Colonic mucosa (tissue), 4 donors: ENCODE results near the gene PAOX. TPM values are rescaled to one million over a fixed set of nuclear protein-coding genes. Genes with fewer than 3 reads are reported as not detected.
A peak's percentile ranks its signal among the peaks of the same experiment; 100 is the strongest.

Source experiments
- DNase-seq: peaks from one replicate; pipeline ENCODE4 v3.0.0-alpha.2; 2020
- H3K27ac ChIP-seq: fragments of 200-600 bp; one replicate; pipeline ENCODE4 v1.8.0; 2021
- H3K27me3 ChIP-seq: fragments of 200-600 bp; one replicate; pipeline ENCODE4 v1.8.0; 2021
- H3K36me3 ChIP-seq: fragments of 200-600 bp; one replicate; pipeline ENCODE4 v1.8.0; 2021
- H3K4me1 ChIP-seq: fragments of 200-600 bp; one replicate; pipeline ENCODE4 v1.8.0; 2021; ENCODE audit warnings: mild to moderate bottlenecking
- H3K4me3 ChIP-seq: fragments of 200-600 bp; one replicate; pipeline ENCODE4 v1.8.0; 2021
- H3K9ac ChIP-seq, 2 donors: one replicate each; pipeline ENCODE4 v1.7.0; 2013; ENCODE audit warnings: control low read depth in 2 of 2, low read depth in 2 of 2, low read length in 2 of 2
- H3K9me3 ChIP-seq: fragments of 200-600 bp; one replicate; pipeline ENCODE4 v1.8.0; 2021
- CTCF ChIP-seq: fragments of 200-600 bp; IDR thresholded peaks from one replicate; pipeline ENCODE4 v1.8.0; 2022; ENCODE audit warnings: antibody characterized with exemption, mild to moderate bottlenecking
- intact Hi-C: fragments of 100-400 bp; cut with DNase I; formaldehyde crosslinking; loops from one replicate; pipeline ENCODE4 v1.14.1; 2022
- total RNA-seq, 2 donors: library from RNA; stranded (reverse); fragmentation: NEBNext Ultra II Directional in 1 of 2; extraction: Animal tissue kit (Norgen Biotek cat#: 25700) in 1 of 2; gene quantifications; one replicate each; pipeline ENCODE4 v1.2.1, GENCODE V29; 2021
- donor health status: healthy.
- donor health status: DM: no; HTN: no; CAD: no.
- donor health status: DM: no; HTN: no; CAD: no.

PAOX gene
- total RNA-seq, 2 donors from 2014 or later = 3.5 to 5.8 TPM

DNA sequence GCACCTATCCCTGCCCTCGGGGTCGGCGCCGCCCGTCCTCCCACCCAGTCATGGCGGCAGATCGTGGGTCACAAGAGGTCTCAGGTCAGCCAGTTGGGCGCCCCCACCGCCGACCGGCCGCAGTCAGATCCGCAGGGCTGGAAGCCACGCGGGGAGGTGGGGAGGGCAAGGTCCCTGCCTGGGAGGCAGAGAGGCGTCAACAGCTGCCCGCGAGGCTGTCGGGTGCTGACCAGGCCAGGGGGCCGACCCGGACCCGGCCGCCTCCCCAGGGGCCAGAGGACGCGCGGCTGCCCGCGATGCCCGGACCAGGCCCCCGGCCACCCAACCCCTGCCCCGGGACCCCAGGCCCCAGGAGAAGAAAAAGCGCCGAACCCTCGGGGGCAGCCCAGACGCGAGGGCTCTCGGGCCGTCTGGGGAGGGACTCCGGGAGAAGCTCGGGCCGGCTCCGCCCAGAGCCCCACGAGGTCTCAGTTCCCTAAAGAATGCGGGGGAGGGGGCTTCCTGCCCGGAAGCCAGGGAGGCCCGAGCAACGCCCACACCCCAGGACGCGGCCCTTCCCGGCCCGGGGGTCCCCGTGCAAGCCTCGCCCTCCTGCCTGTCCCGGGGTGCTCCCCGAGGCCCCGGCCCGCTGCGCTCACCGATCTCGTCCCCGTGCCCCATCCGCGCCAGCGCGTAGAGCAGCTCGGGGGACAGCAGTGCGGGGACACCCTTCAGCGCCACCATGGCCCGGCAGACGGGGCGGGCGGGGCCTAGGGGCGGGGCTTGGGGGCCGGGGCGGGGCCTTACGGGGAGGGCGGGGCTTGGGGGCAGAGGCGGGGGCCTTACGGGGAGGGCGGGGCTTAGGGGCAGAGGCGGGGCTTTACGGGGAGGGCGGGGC lies 21.5 kb upstream of the PAOX start, which contains the start of gene FUOM:
Gene FUOM, minus strand, starts transcription at position 735 of the 877 bp plus-strand sequence. Its CDS starts 12 bp downstream, at position 723.
- TF ChIP-seq CTCF = no peak
- no peaks in the 10 kb centered on the region for H3K36me3 ChIP-seq
- H3K4me1 ChIP-seq = peaks cover 7% of the 10 kb centered on the region
- no peak for DNase-seq
- H3K9ac ChIP-seq = peak within 1 kb of the TSS; percentile 51 to 78
- H3K4me3 ChIP-seq = peak within 1 kb of the TSS; percentile 74
- H3K9me3 ChIP-seq = no peaks in the 10 kb centered on the region
- intact Hi-C loops = no loop called here
- H3K27me3 ChIP-seq = no peaks in the 10 kb centered on the region
- peak within 1 kb of the TSS; percentile 46 for H3K27ac ChIP-seq

GRCh38 chr10:133358162-133358924 lies 20.7 kb upstream of the PAOX start:
- no peak for DNase-seq
- Histone ChIP-seq H3K36me3 (no peaks in the 10 kb centered on the region), H3K9me3 (no peaks in the 10 kb centered on the region), H3K27me3 (no peaks in the 10 kb centered on the region), H3K4me3 (no peak overlapping the region), H3K27ac (no peak overlapping the region), H3K4me1 (peaks cover 7% of the 10 kb centered on the region), H3K9ac (no peak overlapping the region)
- intact Hi-C loops = no loop called here
- no peak for TF ChIP-seq CTCF

GRCh38 chr10:133358925-133359310 lies 20.1 kb upstream of the PAOX start:
- intact Hi-C loops = no loop called here
- Histone ChIP-seq H3K4me3 (no peak overlapping the region), H3K4me1 (peaks cover 7% of the 10 kb centered on the region), H3K27ac (no peak overlapping the region), H3K36me3 (no peaks in the 10 kb centered on the region), H3K9me3 (no peaks in the 10 kb centered on the region), H3K9ac (no peak overlapping the region), H3K27me3 (no peaks in the 10 kb centered on the region)
- no peak for DNase-seq
- no peak for TF ChIP-seq CTCF

DNA sequence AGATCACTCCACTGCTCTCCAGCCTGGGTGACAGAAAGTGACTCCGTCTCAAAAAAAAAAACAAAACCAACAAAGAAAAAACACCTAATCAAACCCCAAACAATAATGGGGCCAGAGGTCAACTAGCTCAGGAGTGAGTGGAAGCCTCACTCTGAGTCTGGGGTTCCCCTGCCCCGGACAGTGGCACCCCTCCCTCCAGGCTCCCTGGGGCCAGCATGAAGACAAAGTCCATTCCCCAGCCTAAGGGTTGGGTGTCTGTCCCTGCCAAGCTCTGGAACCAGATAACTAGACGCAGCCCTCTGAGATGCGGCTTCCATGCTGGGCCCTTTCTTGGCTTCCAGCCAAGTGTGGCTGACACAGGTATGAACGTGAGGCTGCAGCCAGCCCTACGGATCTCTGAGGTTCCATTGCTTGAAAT lies 19.5 kb upstream of the PAOX start:
- no peaks in the 10 kb centered on the region for H3K27me3 ChIP-seq
- peak overlapping the region in 1 of 2 donors; percentile 41 for H3K9ac ChIP-seq
- no peaks in the 10 kb centered on the region for H3K9me3 ChIP-seq
- intact Hi-C loops = no loop called here
- no peak for TF ChIP-seq CTCF
- no peak overlapping the region for H3K4me3 ChIP-seq
- H3K4me1 ChIP-seq = peaks cover 7% of the 10 kb centered on the region
- DNase-seq = peak; percentile 77
- H3K36me3 ChIP-seq = no peaks in the 10 kb centered on the region
- H3K27ac ChIP-seq = no peak overlapping the region

DNA sequence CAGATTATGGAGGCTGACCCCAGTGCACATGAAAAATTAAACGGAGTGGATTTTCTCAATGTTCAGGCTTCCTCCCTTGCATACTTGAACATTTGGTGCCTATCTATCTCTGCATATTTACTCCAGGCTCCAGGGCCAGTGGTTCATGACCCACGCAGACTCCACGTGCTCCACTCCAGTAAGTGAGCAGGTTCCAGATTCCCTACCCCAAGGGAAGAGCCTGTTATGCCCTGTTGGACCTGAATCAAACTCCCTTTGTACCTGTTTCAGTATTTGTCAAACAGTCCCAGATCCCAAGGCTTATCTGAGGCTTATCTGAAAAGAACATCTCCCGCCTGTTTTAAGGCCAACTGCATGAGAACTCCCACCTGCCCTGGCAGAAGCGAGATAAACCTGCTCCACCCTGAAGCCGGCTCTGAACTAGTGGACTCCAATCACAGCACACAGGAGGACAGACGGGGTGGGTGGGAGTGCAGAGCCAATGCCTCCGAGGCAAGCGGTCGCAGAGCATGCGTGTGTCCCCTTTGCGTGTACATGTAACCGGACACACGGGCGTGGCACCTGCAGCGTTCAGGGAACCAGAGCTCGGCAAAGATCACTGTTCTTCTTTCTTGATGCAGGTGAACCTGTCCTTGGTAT lies 19.0 kb upstream of the PAOX start:
- Histone ChIP-seq H3K9me3 (no peaks in the 10 kb centered on the region), H3K27ac (no peak overlapping the region), H3K4me3 (no peak overlapping the region), H3K36me3 (no peaks in the 10 kb centered on the region), H3K27me3 (no peaks in the 10 kb centered on the region), H3K4me1 (peaks cover 10% of the 10 kb centered on the region), H3K9ac (peak overlapping the region in 1 of 2 donors; percentile 41)
- DNase-seq = peak; percentile 49
- TF ChIP-seq CTCF = no peak
- intact Hi-C loops = no loop called here
